HepG2 (cell line): ENCODE data around the gene LAIR1. TPM values are rescaled to one million over a fixed set of nuclear protein-coding genes. Genes with fewer than 3 reads are reported as not detected.

Experiments
- ATAC-seq: fragments of 200-7000 bp; cut with Tn5 transposase; 3 replicates; pipeline ENCODE4 v1.9.1; 2020; ENCODE audit warnings: mild to moderate bottlenecking, moderate library complexity
- BruUV-seq: library from RNA; stranded (reverse); fragments of 400-500 nt; replicated peaks from 2 replicates; lab custom pipeline; 2021; lab: Mats Ljungman, UMichigan
- CTCF ChIA-PET: fragments of 300-600 bp; formaldehyde crosslinking; extraction: SDS; loops from one replicate; lab custom pipeline; 2021; ENCODE audit warnings: low total read pairs, inconsistent platforms, low intra/inter-chr PET ratio; lab: Yijun Ruan, JAX
- POLR2A ChIA-PET: fragments of 350-600 bp; sonication (Branson Sonifier 250); formaldehyde crosslinking; loops from one replicate; lab custom pipeline; 2020; ENCODE audit warnings: antibody characterized with exemption, inconsistent platforms; lab: Yijun Ruan, JAX
- DNase-seq: peaks from one replicate; pipeline ENCODE4 v3.0.0-alpha.2; 2015; ENCODE audit warnings: low spot score
- FAIRE-seq: peaks from 3 replicates; lab custom pipeline; 2011; peaks lifted over from hg19 to GRCh38; lab: Jason Lieb, UNC
- H2AFZ ChIP-seq: one replicate; pipeline ENCODE4 v1.6.1; 2011; ENCODE audit warnings: low read length, inconsistent platforms
- H3K27ac ChIP-seq: fragments of 300-600 bp; 3 replicates; pipeline ENCODE4 v1.8.0; 2011; ENCODE audit warnings: mixed run types, mild to moderate bottlenecking, mixed read lengths, low read length, inconsistent platforms; ENCODE audit not compliant: insufficient read depth; ENCODE audit errors: extremely low read length
- H3K27me3 ChIP-seq, 2 experiments: fragments of 200-600 bp in 1 of 2; 2 replicates in 1 of 2; 3 replicates in 1 of 2; pipeline versions ENCODE4 v1.6.0 to v1.8.0; 2011; ENCODE audit warnings: low read length in 2 of 2, mild to moderate bottlenecking in 2 of 2, moderate library complexity in 2 of 2, inconsistent platforms in 1 of 2; ENCODE audit not compliant: insufficient read depth in 2 of 2, control insufficient read depth in 1 of 2
- H3K36me3 ChIP-seq, 2 experiments: fragments of 200-600 bp in 1 of 2; replicated peaks in 1 of 2; 2 replicates in 1 of 2; 3 replicates in 1 of 2; pipeline versions ENCODE4 v1.5.1 to v1.8.0; 2011; ENCODE audit warnings: low read length in 2 of 2, inconsistent platforms in 1 of 2; ENCODE audit not compliant: insufficient read depth in 2 of 2, control insufficient read depth in 1 of 2
- H3K4me1 ChIP-seq: 2 replicates; pipeline ENCODE4 v1.5.1; 2012; ENCODE audit warnings: low read length, inconsistent platforms; ENCODE audit not compliant: insufficient read depth
- H3K4me2 ChIP-seq: 2 replicates; pipeline ENCODE4 v1.6.0; 2011; ENCODE audit warnings: low read depth, low read length, inconsistent platforms
- H3K4me3 ChIP-seq, 3 experiments: fragments of 200-600 bp in 1 of 3; sonication (generic), shearing (Covaris generic) in 1 of 3; replicated peaks in 1 of 3; 2 replicates each; pipeline ENCODE4 v1.5.1; 2011 to 2016; ENCODE audit warnings: low read length in 3 of 3, inconsistent platforms in 2 of 3, low read depth in 2 of 3, mild to moderate bottlenecking in 2 of 3, control low read depth in 1 of 3, mixed read lengths in 1 of 3; ENCODE audit not compliant: insufficient read depth in 1 of 3
- H3K79me2 ChIP-seq: one replicate; pipeline ENCODE4 v1.6.1; 2011; ENCODE audit warnings: low read length, inconsistent platforms; ENCODE audit not compliant: insufficient read depth
- H3K9ac ChIP-seq: 2 replicates; pipeline ENCODE4 v1.6.0; 2011; ENCODE audit warnings: mild to moderate bottlenecking, low read depth, low read length, inconsistent platforms; ENCODE audit not compliant: insufficient read depth
- H3K9me3 ChIP-seq: 2 replicates; pipeline ENCODE4 v1.5.1; 2012; ENCODE audit warnings: mild to moderate bottlenecking, low read length
- H4K20me1 ChIP-seq: 2 replicates; pipeline ENCODE4 v1.6.0; 2011; ENCODE audit warnings: inconsistent platforms, mild to moderate bottlenecking, low read length, moderate library complexity; ENCODE audit not compliant: insufficient read depth
- GATA4 ChIP-seq: sonication (generic); IDR thresholded peaks from 2 replicates; pipeline ENCODE4 v1.6.1; 2016; ENCODE audit warnings: antibody characterized with exemption, low read depth, borderline replicate concordance
- HNRNPK ChIP-seq: fragments of 200-400 bp; formaldehyde crosslinking; IDR thresholded peaks from 2 replicates; pipeline ENCODE4 v1.6.1; 2018; ENCODE audit warnings: low read length, low read depth, moderate library complexity, mild to moderate bottlenecking; ENCODE audit not compliant: poor library complexity, severe bottlenecking
- HNRNPL ChIP-seq: fragments of 200-400 bp; formaldehyde crosslinking; IDR thresholded peaks from 2 replicates; pipeline ENCODE4 v1.6.1; 2017; ENCODE audit warnings: mild to moderate bottlenecking, low read depth, low read length
- JDP2 ChIP-seq: sonication (generic); formaldehyde crosslinking; IDR thresholded peaks from 2 replicates; pipeline ENCODE4 v1.8.1; 2022; ENCODE audit warnings: missing genetic modification reagents, borderline replicate concordance
- PCBP1 ChIP-seq: fragments of 200-400 bp; formaldehyde crosslinking; IDR thresholded peaks from 2 replicates; pipeline ENCODE4 v1.6.1; 2017; ENCODE audit warnings: mild to moderate bottlenecking, low read depth, low read length, borderline replicate concordance
- THAP11 ChIP-seq: IDR thresholded peaks from 2 replicates; pipeline ENCODE4 v1.6.1; 2016; ENCODE audit warnings: missing biosample characterization, missing genetic modification reagents
- TRIM24 ChIP-seq: sonication (generic); formaldehyde crosslinking; IDR thresholded peaks from 2 replicates; pipeline ENCODE4 v1.8.0; 2022; ENCODE audit warnings: mild to moderate bottlenecking, missing genetic modification reagents
- ZBTB33 ChIP-seq: sonication (generic); formaldehyde crosslinking; IDR thresholded peaks from 2 replicates; pipeline ENCODE4 v1.4.0; 2020; ENCODE audit warnings: missing genetic modification reagents
- ZFP36L1 ChIP-seq: sonication (generic); formaldehyde crosslinking; IDR thresholded peaks from 2 replicates; pipeline ENCODE4 v1.8.0; 2022; ENCODE audit warnings: mild to moderate bottlenecking, missing genetic modification reagents, moderate library complexity
- ZNF607 ChIP-seq: sonication (generic); formaldehyde crosslinking; IDR thresholded peaks from 2 replicates; pipeline ENCODE4 v1.5.1; 2020; ENCODE audit warnings: missing genetic modification reagents, mild to moderate bottlenecking, borderline replicate concordance
- ZNF639 ChIP-seq: conservative IDR thresholded peaks from 2 replicates; pipeline ENCODE4 v1.6.1; 2018; ENCODE audit warnings: missing genetic modification reagents
- ZNF780A ChIP-seq: sonication (generic); formaldehyde crosslinking; IDR thresholded peaks from 2 replicates; pipeline ENCODE4 v1.8.0; 2022; ENCODE audit warnings: mild to moderate bottlenecking, missing genetic modification reagents, moderate library complexity
- ZNF83 ChIP-seq: sonication (generic); formaldehyde crosslinking; IDR thresholded peaks from 2 replicates; pipeline ENCODE4 v1.4.0; 2020; ENCODE audit warnings: missing genetic modification reagents, mild to moderate bottlenecking, borderline replicate concordance
- WGBS: methylation state at CpG from one replicate; pipeline ENCODE4 v1.1.6; 2017; ENCODE audit warnings: low lambda C conversion rate; 5-methylcytosine and 5-hydroxymethylcytosine counted together
- in situ Hi-C: cut with HindIII; loops from 2 replicates; pipeline ENCODE4 v1.10.0; 2017; ENCODE audit warnings: low pct_unique_long_range_greater_than_20kb; ENCODE audit not compliant: extremely low pct_ligation_motif_present
- intact Hi-C: fragments of 100-400 bp; cut with micrococcal nuclease; formaldehyde crosslinking; loops from one replicate; pipeline ENCODE4 v1.10.0; 2022; ENCODE audit not compliant: unreplicated experiment
- polyA plus RNA-seq, 8 experiments: library from polyadenylated mRNA; depleted of rRNA in 3 of 8; stranded (reverse) in 7 of 8; unstranded in 1 of 8; fragments of >200 nt; fragmentation: Illumina TruSeq in 4 of 8; extraction: Trizol in 4 of 8; gene quantifications; 2 replicates each; pipeline versions ENCODE4 v1.2.1 to v1.2.3, GENCODE V29; 2011 to 2016; ENCODE audit warnings: low read depth in 4 of 8, missing spikeins in 1 of 8, mixed read lengths in 1 of 8; ENCODE audit not compliant: insufficient read depth in 1 of 8
- total RNA-seq, 5 experiments: library from RNA; depleted of rRNA; stranded (reverse); fragments of >200 nt; fragmentation: Illumina TruSeq; extraction: Trizol; gene quantifications; 2 replicates each; pipeline ENCODE4 v1.2.3, GENCODE V29; 2016; ENCODE audit warnings: low read depth in 1 of 5

Gene LAIR1
- total and polyA plus RNA-seq, 2 of the 13 experiments (the other 11 are each of a cell fraction or from before 2014, with no cell fraction given), result 0.75 to 1.2 TPM

GRCh38 chr19:54408456-54409026 lies 43.8 kb upstream of the LAIR1 start (continued):
- TF ChIP-seq ZBTB33 (CRISPR knock-in tag) (no peak), ZNF83 (no peak), PCBP1 (0 out of 2 replicates have a peak, but pooled peaks have one; percentile 57), HNRNPK (peak; percentile 96), ZNF639 (CRISPR knock-in tag) (no peak)

- Histone ChIP-seq H3K79me2 (no peaks in the 10 kb centered on the region), H3K4me1 (no peaks in the 10 kb centered on the region), H3K9me3 (no peaks in the 10 kb centered on the region), H3K27me3 (no peaks in the 10 kb centered on the region; a peak in 1 of 5 replicates), H3K36me3 (no peaks in the 10 kb centered on the region), H3K4me3 (no peak overlapping the region), H3K9ac (no peak overlapping the region), H4K20me1 (no peaks in the 10 kb centered on the region), H3K27ac (no peak overlapping the region), H3K4me2 (no peak overlapping the region), H2AFZ (no peak overlapping the region)
- intact Hi-C loops (no loop called here), in situ Hi-C loops (no loop called here)
- WGBS, result 47% methylated on average over 7 of the region's 7 CpGs
- ChIA-PET POLR2A (no interaction called here), CTCF (no interaction called here)
- DNase-seq (no peak), FAIRE-seq (no peak), ATAC-seq (no peak)
- no peak for TF ChIP-seq ZFP36L1 (CRISPR knock-in tag)
- TF ChIP-seq TRIM24 (CRISPR knock-in tag), result no peak
- TF ChIP-seq HNRNPL, result no peak
- no peak for TF ChIP-seq JDP2 (CRISPR knock-in tag)
- no peak for TF ChIP-seq THAP11
- TF ChIP-seq ZNF780A, result no peak
- TF ChIP-seq GATA4, result no peak
- no peak for TF ChIP-seq ZNF607 (CRISPR knock-in tag)
- BruUV-seq, result no TSS peak
Observed at GRCh38 chr19:54407780-54408179, 43.0 kb upstream of the LAIR1 start.
